Measurements from ENCODE around the gene LRP2.

- no peak for TF ChIP-seq CTCF (IDR thresholded peaks at IDR 0.05; ENCODE audit: low read length)
- TF ChIP-seq EZH2 (optimal IDR thresholded peaks at IDR 0.05; ENCODE audit: low read depth, low read length), result no peak
- no peak for TF ChIP-seq EZH2phosphoT487 (IDR thresholded peaks at IDR 0.05; ENCODE audit: low read length)
Measured at GRCh38 chr2:169189132-169189531, 173.2 kb downstream of the LRP2 start.

Measured in MM.1S (cell line).